Left ventricle myocardium superior (tissue), 1 donor: ENCODE measurements around the gene EGFL7. TPM values are rescaled to one million over a fixed set of nuclear protein-coding genes. Genes with fewer than 3 reads are reported as not detected.

Experiments used
- microRNA-seq: library from miRNA; unstranded; fragments of <30 nt; microRNA quantifications from one replicate; pipeline ENCODE4 v1.2.0, GENCODE V29; 2020; ENCODE audit warnings: borderline number of aligned reads
- total RNA-seq: library from RNA; stranded (reverse); fragmentation: NEBNext Ultra II Directional; extraction: Animal tissue kit (Norgen Biotek cat#: 25700); gene quantifications from one replicate; pipeline ENCODE4 v1.2.1, GENCODE V29; 2021
- donor health status: DM: no; HTN: yes; CAD: no; lungs with severe emphysema.

EGFL7 gene
- total RNA-seq, 1 donor from 2014 or later = 63.8 TPM

Small RNA genes within 50 kb of the gene (microRNA-seq; reads per million reads assigned to microRNA genes)
- 346,639 reads per million, percentile 100 among the genes with 10 or more reads in this experiment for gene MIR126

Other genes with a start within 250 kb of the EGFL7 start
- gene INPP5E, start 223.1 kb upstream of the EGFL7 start, total RNA-seq = 12.1 TPM
- gene SEC16A, start 179.9 kb upstream of the EGFL7 start, total RNA-seq = 23.2 TPM
- 15.4 TPM for gene NOTCH1, start 116.9 kb upstream of the EGFL7 start, total RNA-seq
- gene AGPAT2, start 24.5 kb downstream of the EGFL7 start, total RNA-seq = 53.8 TPM
- gene DIPK1B, start 49.7 kb downstream of the EGFL7 start, total RNA-seq = 22.3 TPM
- 10.6 TPM for gene LCN10, start 80.0 kb downstream of the EGFL7 start, total RNA-seq
- gene LCN6, start 85.6 kb downstream of the EGFL7 start, total RNA-seq = 17.4 TPM
- gene LCN8, start 95.3 kb downstream of the EGFL7 start, total RNA-seq = not detected
- gene LCN15, start 101.6 kb downstream of the EGFL7 start, total RNA-seq = 0.59 TPM
- gene TMEM141, start 128.4 kb downstream of the EGFL7 start, total RNA-seq = 74.2 TPM
- gene CCDC183, start 133.4 kb downstream of the EGFL7 start, total RNA-seq = 2.2 TPM
- 73.0 TPM for gene RABL6, start 145.0 kb downstream of the EGFL7 start, total RNA-seq
- 9.1 TPM for gene AJM1, start 179.6 kb downstream of the EGFL7 start, total RNA-seq
- 357 TPM for gene PHPT1, start 186.5 kb downstream of the EGFL7 start, total RNA-seq
- 12.9 TPM for gene MAMDC4, start 189.4 kb downstream of the EGFL7 start, total RNA-seq
- gene EDF1, start 203.4 kb downstream of the EGFL7 start, total RNA-seq = 354 TPM
- gene TRAF2, start 223.6 kb downstream of the EGFL7 start, total RNA-seq = 11.4 TPM